Activated CD4-positive, CD25-positive, alpha-beta regulatory T cell treated with anti-CD3 and anti-CD28 coated beads, Interleukin-2, amount 50 U/mL, for 72 hours (primary cell): ENCODE data around the gene PDCD6IP.

Experiments
- DNase-seq: peaks from one replicate; pipeline ENCODE4 v3.0.0; 2021

Gene PDCD6IP

DNA sequence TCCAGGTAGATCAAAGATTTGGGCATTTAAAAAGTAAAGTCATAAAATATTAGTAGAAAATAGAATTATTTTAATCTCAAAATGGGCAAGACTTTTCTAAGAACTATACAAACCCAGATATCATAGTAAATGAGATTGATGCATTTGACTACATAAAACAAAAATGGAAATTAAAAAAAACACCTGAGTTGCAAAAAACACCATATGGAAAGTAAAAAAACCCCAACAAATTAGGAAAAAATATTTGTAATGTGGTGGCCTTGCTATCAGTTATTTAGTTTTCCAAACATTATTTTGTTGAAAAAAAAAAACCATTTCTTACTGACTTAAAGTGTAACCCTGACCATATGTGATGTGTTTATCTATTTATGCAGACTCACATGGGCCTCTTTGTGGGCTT lies 97.2 kb downstream of the PDCD6IP start:
- no peak for DNase-seq

DNA sequence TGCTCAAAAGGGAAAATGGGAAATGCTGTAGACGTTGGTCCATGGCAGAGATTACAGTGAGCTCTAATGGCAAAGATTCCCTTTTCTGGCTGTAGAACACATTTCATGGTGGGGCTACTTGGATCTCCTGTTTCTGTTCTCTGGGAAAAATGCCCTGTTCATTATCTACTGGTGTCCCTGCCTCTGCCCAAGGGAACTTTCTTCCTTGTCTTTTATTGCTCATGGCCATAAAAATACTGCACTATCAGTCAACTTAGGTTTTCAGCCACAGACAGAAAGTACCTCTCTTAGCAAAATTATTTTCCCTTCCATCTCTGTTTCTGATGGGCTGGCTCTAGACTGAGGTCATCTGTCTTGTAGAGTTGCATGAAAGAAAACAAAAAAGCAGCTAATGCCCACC lies 98.9 kb downstream of the PDCD6IP start:
- DNase-seq = no peak

DNA sequence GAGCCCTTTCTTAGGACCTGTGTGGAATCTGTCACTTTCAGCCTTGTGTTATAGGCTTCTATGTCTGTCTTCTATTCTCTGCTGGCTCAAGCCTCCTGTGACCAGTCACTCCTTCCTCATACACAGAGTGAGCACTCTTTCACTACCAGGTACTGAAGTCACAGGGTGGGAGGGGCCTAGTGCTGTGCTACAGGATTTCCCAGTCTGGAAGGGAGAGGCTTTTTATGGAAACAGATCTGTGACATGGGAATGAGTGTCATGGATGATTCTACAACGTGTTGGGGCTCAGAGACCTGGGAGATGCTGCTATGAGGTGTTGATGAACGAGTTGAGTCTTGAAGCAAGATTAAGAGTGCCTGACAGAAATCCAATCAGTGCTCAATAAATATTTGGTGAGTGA lies 100.5 kb downstream of the PDCD6IP start:
- no peak for DNase-seq

DNA sequence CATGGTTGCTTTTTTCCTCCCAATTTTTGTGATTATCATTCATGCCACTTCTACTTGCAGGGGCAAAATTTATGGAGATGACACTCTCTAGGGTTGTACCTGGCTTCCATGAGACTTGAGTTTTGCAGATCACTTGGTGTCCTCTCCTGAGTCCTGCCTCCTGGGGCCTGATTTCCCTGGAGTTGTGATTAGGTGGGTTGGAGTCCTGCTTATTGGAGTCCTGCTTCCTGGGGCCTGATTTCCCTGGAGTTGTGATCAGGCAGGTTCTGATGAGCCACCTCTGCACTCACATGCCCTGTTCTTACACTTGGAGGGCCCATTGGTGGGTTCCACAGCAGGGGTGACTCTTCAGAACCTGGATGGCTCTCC lies 102.0 kb downstream of the PDCD6IP start:
- DNase-seq = no peak

DNA sequence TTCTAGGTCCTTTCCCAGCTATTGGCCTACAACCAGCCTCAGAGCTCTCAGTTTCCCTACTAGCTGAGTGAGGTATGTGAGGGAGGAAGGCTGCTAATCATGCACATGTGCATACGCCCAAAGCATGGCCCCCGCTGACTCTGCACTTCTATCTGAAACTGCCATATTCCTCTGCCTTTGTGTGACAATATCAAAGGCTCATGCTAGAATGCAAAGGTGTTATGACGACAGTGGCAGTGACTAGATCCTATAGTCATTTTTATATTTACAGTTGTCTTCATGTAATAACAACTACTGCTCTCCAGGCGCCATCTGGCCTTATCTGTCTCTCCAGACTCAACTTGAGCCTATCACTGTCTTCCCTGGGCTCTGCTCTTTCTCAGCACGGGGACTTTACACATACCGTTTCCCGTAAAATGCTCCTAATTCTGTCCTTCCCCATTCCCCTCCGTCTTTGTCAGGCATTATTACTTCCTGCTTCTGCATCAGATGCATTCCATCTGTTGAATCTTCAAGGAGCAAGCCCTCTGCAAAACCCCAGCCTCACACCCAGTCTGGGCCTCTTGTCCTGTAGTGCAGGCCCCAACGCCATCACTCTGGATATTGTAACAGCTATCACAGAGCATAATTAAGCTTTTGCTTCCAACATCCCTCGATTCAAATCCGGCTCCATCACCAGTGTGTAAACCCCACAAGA lies 102.5 kb downstream of the PDCD6IP start:
- no peak for DNase-seq

DNA sequence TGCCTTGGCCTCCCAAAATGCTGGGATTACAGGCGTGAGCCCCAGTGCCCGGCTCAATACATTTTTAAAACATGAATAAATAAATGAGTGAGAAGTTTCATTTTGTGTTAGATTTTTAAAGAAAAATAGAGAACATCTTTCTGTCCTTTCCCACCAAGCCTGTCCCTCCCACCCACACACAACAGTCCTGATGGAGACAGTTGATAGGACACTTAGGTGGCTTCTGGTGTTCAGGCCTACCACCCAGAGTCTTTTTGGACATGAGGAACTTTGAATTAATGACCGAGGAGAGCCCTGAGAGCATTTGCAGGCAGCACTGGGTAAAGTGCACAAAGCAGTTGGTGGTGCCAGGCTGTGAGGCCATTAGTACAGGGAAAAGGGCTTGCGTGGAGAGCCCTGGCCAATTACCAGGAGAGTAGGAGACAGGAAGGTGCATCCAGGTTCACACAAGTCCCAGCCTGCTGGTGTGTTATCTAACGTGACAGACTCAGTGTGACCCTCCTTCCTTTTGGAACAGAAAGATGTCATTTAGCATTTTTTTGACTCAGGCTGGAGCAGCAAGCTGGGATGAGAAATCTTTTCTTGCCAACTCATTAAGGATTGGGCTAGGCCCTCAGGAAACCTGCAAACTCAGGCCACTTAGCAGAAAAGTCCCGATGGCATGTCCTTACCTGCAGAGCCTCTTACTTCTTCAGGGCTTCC lies 103.6 kb downstream of the PDCD6IP start:
- DNase-seq = no peak

DNA sequence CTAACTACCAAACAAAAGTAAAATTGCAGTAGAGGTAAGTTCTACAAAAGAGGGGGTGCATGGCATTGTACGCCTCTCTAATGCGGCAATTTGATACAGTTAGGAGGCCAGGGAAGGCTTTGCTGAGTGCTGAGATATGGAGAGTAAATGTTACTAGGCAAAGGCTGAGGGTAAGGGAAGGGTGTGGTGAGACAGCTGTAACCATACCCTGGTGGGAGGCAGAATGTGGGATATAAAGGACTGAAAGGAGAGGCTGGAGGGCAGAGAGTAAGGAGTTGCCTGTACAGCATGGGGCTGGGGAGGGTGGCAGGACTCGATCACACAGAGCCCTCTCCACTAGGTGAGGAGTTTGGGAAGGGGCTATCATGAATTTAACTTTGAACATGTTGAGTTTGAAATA lies 106.3 kb downstream of the PDCD6IP start:
- no peak for DNase-seq

DNA sequence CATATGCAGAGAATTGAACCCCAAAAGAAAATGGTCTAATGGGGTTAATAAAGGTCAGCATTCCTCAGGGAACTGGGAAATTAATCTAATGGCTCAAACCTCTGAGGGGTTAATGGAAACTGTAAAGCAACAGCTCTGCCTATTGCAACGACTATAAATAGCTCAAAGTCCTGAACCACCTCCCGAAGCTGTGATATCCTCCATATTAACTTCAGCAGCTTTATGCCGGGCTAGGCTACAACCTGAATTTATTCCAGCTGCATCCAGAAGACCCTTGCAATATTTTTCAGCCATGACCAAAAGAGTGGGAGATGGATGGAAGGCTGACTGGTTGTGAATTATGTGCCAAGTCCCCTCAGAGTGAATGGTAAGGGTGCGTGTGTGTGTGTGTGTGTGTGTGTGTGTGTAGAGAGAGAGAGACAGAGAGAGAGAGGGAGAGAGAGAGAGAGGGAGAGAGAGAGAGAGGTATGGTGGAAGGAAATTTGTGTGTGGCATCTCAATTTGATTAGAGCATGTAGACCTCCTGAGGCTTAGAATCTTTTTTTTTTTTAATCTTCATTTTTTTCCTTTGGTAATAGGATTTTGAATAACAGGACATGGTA lies 109.9 kb downstream of the PDCD6IP start:
- DNase-seq = no peak

DNA sequence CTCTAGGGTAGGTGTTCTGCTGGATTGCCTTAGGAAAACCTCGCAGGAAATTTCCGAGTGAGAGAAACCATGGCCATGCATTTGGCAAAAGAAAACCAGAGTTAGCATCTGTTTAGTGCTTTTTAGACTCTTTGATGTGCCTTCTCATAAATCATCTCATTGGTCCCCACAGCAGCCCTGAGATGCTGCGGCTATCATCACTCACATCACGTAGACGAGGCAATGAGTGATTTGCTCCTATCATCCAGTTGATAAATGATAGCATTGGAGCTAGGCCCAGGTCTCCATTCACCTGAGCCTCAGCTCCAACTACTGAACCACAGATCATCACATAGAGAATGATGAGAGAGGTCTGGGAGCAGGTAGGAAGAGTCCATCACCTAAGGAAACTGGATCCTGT lies 111.1 kb downstream of the PDCD6IP start:
- DNase-seq = no peak

DNA sequence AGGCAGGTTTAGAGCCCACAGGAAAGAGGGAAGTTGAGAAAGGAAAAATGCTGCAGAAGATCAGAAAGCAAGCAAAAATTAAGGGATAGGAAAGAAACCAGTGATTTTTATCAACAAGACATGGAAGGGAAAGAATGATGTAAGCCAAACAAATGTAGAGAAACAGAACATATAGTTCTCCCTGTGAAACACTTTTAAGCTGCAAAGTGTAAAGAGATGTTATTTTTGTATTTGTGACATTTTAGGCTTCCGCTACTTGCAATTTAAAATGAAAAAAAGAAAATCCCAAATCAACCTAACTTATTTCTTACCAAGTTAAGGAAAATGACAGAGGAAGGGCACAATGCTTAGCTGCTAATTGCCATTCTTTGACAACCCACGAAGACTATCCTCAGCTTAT lies 111.6 kb downstream of the PDCD6IP start:
- DNase-seq = no peak

DNA sequence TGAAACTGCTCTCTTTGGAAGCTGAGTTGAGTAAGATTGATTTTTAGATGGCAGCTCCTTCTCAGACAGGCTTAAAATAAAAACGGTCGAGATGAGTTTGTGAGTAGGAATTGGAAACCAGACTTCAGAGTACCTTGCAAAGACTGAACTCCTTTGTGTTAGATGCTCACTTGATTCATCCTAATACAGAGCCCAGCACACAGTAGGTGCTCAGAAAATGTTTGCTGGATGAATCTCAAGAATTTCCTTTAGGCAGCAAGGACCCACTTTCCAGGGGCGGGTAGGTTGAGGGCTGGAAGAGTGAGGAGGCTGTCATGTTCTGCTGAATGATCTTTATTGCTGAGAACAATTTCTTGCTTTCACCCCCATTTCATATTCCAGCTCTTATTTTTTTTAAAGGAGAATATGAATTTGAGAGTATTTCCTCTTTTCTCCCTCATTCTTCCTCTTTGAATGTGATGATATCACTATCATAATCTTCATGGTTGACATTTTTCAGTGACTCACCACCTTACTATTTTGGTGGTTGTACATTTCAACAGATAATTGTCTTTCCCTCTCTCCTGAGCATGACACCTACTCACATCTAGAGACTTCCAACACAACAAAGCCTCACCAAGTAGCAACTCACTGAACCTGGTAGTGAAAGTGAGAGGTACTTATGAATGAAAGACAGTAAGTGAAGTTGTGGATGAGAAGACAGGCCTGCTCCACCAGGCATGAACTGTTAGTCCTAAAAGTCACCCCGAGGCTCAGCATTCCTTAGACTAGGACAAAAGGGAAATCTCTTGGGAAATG lies 113.3 kb downstream of the PDCD6IP start:
- DNase-seq = no peak

DNA sequence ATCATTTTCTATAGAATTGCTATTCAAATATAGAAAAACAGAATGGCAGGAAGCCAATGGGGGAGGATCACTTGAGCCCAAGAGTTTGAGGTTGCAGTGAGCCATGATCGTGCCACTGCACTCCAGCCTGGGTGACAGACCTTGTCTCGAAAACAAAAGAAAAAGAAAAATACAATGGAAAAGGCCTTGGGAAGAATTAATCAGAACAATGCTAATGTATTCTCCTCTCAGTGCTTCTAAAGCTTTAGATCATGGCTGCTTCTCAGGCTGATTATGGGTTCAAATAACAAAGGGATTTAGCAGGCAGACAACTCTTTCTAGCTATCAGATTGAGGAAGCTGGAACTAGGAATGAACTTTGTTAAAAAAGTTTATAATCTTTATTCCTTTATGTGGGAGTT lies 115.8 kb downstream of the PDCD6IP start:
- no peak for DNase-seq

DNA sequence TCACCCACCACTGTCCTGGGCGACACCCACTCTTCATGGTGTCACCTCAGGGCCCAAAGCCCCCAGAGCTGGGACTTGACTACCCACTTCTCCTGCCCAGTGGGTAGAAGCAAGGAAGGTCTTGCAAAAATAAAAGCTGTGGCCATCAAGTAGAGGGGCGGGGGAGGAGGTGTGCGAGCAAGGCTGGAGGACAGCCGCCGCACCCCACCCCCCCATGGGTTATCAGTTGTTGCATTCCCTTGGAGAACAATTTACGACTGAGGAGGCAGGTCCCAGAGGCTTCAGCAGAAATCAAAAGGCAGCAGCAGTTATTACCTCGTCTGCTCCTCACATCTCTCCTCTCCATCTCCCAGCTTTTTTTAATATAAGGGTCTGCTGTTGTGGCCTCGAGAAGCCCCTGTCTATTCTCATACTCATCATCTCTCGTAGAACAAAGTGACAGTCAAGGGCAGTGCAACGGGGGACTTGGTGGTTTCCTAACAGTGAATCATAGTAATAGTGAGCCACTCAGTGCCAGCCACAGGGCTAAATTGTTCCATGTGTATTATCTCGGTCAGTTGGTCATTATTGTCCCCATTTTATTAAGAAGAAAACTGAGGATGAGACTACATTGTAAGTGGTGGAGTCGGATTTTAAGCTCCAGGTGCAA lies 116.4 kb downstream of the PDCD6IP start:
- DNase-seq = no peak

DNA sequence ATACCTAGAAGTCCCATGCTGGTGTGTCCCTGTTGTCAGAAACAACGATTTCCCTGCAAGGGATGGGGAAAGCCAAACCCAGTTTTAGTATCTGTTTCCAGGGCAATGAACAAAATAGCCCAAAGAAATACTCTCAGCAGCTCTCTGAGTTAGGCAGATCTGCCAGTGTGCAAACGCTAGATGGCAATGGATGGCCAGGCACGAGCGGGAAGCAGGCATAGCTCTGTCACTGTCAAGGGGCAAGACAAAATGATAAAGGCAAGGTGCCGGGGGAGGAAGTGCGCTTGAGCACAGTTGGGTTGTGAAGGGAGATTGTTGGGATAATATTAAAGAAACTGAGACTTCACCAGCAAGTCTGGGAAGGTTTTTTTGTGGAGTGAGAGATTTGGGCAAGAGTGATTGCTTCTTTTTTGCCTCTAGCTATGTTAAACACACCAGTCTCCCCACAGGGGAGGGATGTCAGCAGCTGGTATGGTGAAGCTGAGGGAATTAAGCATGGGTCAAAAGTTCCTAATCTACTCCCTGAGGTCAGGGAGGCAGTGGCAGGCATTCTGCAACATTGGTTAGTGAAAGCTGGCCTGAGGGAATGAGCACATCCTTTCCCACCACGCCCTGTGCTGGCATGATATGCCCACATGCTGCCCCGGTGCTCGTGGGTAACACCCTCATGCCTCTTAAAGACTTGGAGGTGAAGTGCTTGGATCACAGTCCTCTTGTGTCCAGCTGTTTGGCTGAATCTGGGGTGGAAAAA lies 117.5 kb downstream of the PDCD6IP start:
- no peak for DNase-seq

DNA sequence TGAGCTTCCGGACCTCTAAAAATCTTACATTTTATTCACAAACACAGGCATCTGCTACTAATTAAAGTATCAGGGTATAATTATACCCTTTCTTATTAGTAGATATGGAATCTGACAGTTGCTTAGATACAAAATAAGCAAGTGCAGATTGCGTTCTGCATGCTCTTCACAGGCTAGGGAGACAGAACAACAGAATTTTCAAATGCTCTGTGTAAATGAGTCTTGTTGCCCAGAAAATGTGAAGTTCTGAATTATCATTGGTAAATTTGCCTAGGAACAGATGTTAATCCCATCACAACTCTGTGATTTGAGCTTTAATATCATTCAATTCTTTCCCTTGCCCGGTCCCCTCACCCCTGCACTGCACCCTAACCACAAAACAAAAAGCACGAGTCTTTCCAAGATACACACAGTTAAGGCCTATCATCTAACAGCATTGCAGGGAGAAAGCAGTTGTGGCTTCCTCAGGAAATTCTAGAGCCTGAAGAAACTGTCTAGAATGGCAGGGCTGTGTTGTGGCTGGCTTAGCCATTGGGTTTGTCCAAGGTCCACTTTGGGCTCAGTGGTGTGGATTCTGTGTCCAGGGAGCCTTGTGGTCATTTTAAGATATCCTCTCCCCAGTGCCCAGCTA lies 119.8 kb downstream of the PDCD6IP start:
- no peak for DNase-seq
